NB4 (cell line): ENCODE measurements around the gene KATNB1.

ENCODE experiments used
- CTCF ChIP-seq: IDR thresholded peaks from one replicate; pipeline ENCODE4 v1.5.1; 2012; ENCODE audit warnings: low read depth, low read length
- MYC ChIP-seq: IDR thresholded peaks from 2 replicates; pipeline ENCODE4 v1.6.1; 2011; ENCODE audit warnings: low read depth, low read length
- POLR2A ChIP-seq: IDR thresholded peaks from 2 replicates; pipeline ENCODE4 v1.6.1; 2011; ENCODE audit warnings: mild to moderate bottlenecking; ENCODE audit not compliant: insufficient read length; ENCODE audit errors: extremely low read depth
- TF ChIP-seq, protein P1 (sequence below): IDR thresholded peaks from 2 replicates; pipeline ENCODE4 v1.6.1; 2011; ENCODE audit warnings: low read depth, low read length

DNA sequence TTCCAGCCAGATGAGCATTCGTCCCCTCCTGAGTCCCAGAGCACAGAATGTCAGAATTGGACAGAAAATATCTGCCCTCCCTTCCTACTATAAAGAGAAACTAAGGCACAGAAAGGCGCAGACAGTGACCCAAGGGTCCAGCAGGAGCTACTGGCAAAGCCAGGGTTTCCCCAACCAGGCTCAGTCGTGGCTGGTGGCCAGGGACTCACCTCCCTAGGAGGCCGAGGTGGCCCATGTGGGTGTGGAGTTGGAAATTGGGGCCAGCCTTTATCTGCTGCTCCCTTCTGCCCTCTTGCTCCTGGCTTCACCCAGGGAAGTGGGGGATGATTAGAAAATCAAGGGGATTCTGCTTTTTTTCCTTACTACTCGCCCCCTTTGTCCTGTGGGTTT lies 39.9 kb upstream of the KATNB1 start:
- no peak for TF ChIP-seq CTCF
- TF ChIP-seq, protein P1, sequence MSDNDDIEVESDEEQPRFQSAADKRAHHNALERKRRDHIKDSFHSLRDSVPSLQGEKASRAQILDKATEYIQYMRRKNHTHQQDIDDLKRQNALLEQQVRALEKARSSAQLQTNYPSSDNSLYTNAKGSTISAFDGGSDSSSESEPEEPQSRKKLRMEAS = no peak
- no peak for TF ChIP-seq POLR2A
- TF ChIP-seq MYC = no peak
